Vagina (tissue), 2 donors: ENCODE measurements around the gene TUBB6. TPM values are rescaled to one million over a fixed set of nuclear protein-coding genes. Genes with fewer than 3 reads are reported as not detected.

ENCODE experiments used
- DNase-seq, 2 donors: peaks; one replicate each; pipeline ENCODE4 v3.0.0-alpha.2; 2017; ENCODE audit errors: extremely low spot score in 2 of 2
- H3K27ac ChIP-seq: fragments of 200-600 bp; sonication (generic); one replicate; pipeline ENCODE4 v1.5.1; 2019
- H3K27me3 ChIP-seq: fragments of 200-600 bp; sonication (generic); one replicate; pipeline ENCODE4 v1.5.1; 2019
- H3K36me3 ChIP-seq, 2 donors: fragments of 200-600 bp; sonication (generic); one replicate each; pipeline ENCODE4 v1.5.1; 2017 to 2019
- H3K4me1 ChIP-seq: fragments of 200-600 bp; sonication (generic); one replicate; pipeline ENCODE4 v1.5.1; 2019
- H3K4me3 ChIP-seq, 2 donors: fragments of 200-600 bp; sonication (generic); 1 replicate in 1 of 2; 2 replicates in 1 of 2; pipeline ENCODE4 v1.5.1; 2016 to 2019
- H3K9me3 ChIP-seq: fragments of 200-600 bp; sonication (generic); one replicate; pipeline ENCODE4 v1.5.1; 2019
- CTCF ChIP-seq, 3 experiments: fragments of 450-650 bp in 2 of 3; fragments of 200-600 bp in 1 of 3; sonication (generic) in 1 of 3; IDR thresholded peaks; one replicate each; pipeline ENCODE4 v1.5.1; 2017 to 2019; ENCODE audit warnings: antibody characterized with exemption in 3 of 3, mild to moderate bottlenecking in 2 of 3, moderate library complexity in 2 of 3
- POLR2A ChIP-seq, 2 donors: fragments of 450-650 bp; IDR thresholded peaks; one replicate each; pipeline ENCODE4 v1.6.1; 2017; ENCODE audit warnings: antibody characterized with exemption in 2 of 2, mild to moderate bottlenecking in 2 of 2, moderate library complexity in 2 of 2
- POLR2AphosphoS5 ChIP-seq, 2 donors: sonication (generic); formaldehyde crosslinking; IDR thresholded peaks; one replicate each; pipeline ENCODE4 v1.9.0; 2017; ENCODE audit warnings: antibody characterized with exemption in 2 of 2, mild to moderate bottlenecking in 2 of 2, low read depth in 1 of 2; ENCODE audit not compliant: insufficient read depth in 1 of 2
- intact Hi-C: fragments of 100-400 bp; cut with DNase I; formaldehyde crosslinking; loops from one replicate; pipeline ENCODE4 v1.15.1; 2023
- total RNA-seq: library from RNA; depleted of rRNA; stranded (reverse); fragments of >200 nt; gene quantifications from one replicate; pipeline ENCODE4 v1.2.3, GENCODE V29; 2016

TUBB6 gene
- total RNA-seq, 1 donor from 2014 or later, result 450 TPM

GRCh38 chr18:12312976-12313375 lies 4.9 kb downstream of the TUBB6 start:
- Histone ChIP-seq H3K27ac (no peak overlapping the region), H3K27me3 (no peaks in the 10 kb centered on the region), H3K4me1 (peaks cover 66% of the 10 kb centered on the region), H3K9me3 (peaks cover 6% of the 10 kb centered on the region), H3K4me3 (no peak overlapping the region), H3K36me3 (peaks cover 0 to 25% of the 10 kb centered on the region in 2 donors)
- no peak for TF ChIP-seq POLR2AphosphoS5 (IDR thresholded peaks at IDR 0.05; ENCODE audit: insufficient read depth in 1 of 2, low read depth in 1 of 2)
- no peak for TF ChIP-seq POLR2A (IDR thresholded peaks at IDR 0.05)
- intact Hi-C loops, result no loop called here
- DNase-seq, result no peak

- no peaks in the 10 kb centered on the region for H3K27me3 ChIP-seq
- no peak for TF ChIP-seq POLR2A (IDR thresholded peaks at IDR 0.05)
- TF ChIP-seq POLR2AphosphoS5 (IDR thresholded peaks at IDR 0.05; ENCODE audit: insufficient read depth in 1 of 2, low read depth in 1 of 2), result no peak
- TF ChIP-seq CTCF (IDR thresholded peaks at IDR 0.05), result no peak
- no peak overlapping the region for H3K27ac ChIP-seq
- H3K36me3 ChIP-seq, result peaks cover 0 to 25% of the 10 kb centered on the region in 2 donors
- H3K4me3 ChIP-seq, result no peak overlapping the region
- intact Hi-C loops, result no loop called here
- peaks cover 6% of the 10 kb centered on the region for H3K9me3 ChIP-seq
- peak in 1 of 2 donors; percentile 29 for DNase-seq
- H3K4me1 ChIP-seq, result peaks cover 73% of the 10 kb centered on the region
These were observed 5.6 kb downstream of the TUBB6 start for GRCh38 chr18:12313530-12314245.

- no peak overlapping the region for H3K27ac ChIP-seq
- intact Hi-C loops, result no loop called here
- DNase-seq, result peak in 1 of 2 donors; percentile 20
- peaks cover 0 to 25% of the 10 kb centered on the region in 2 donors for H3K36me3 ChIP-seq
- TF ChIP-seq POLR2A (IDR thresholded peaks at IDR 0.05) (no peak), CTCF (IDR thresholded peaks at IDR 0.05) (no peak), POLR2AphosphoS5 (IDR thresholded peaks at IDR 0.05; ENCODE audit: insufficient read depth in 1 of 2, low read depth in 1 of 2) (no peak)
- H3K4me1 ChIP-seq, result peaks cover 64% of the 10 kb centered on the region
- no peak overlapping the region for H3K4me3 ChIP-seq
- peaks cover 6% of the 10 kb centered on the region for H3K9me3 ChIP-seq
- no peaks in the 10 kb centered on the region for H3K27me3 ChIP-seq
These were observed 6.7 kb downstream of the TUBB6 start for GRCh38 chr18:12314591-12315305.

GRCh38 chr18:12315490-12315889 lies 7.4 kb downstream of the TUBB6 start:
- H3K9me3 ChIP-seq, result peaks cover 6% of the 10 kb centered on the region
- intact Hi-C loops, result no loop called here
- TF ChIP-seq CTCF (IDR thresholded peaks at IDR 0.05), result no peak
- no peak for TF ChIP-seq POLR2A (IDR thresholded peaks at IDR 0.05)
- TF ChIP-seq POLR2AphosphoS5 (IDR thresholded peaks at IDR 0.05; ENCODE audit: insufficient read depth in 1 of 2, low read depth in 1 of 2), result no peak
- peak overlapping the region; percentile 15 for H3K27ac ChIP-seq
- no peaks in the 10 kb centered on the region for H3K27me3 ChIP-seq
- H3K36me3 ChIP-seq, result peaks cover 0 to 25% of the 10 kb centered on the region in 2 donors
- DNase-seq, result no peak
- no peak overlapping the region for H3K4me3 ChIP-seq
- peaks cover 56% of the 10 kb centered on the region for H3K4me1 ChIP-seq

- peak in 1 of 2 donors; percentile 81 for DNase-seq
- H3K36me3 ChIP-seq, result peaks cover 0 to 22% of the 10 kb centered on the region in 2 donors
- H3K27ac ChIP-seq, result peak overlapping the region; percentile 15
- H3K4me1 ChIP-seq, result peaks cover 52% of the 10 kb centered on the region
- H3K9me3 ChIP-seq, result peaks cover 6% of the 10 kb centered on the region
- no peak for TF ChIP-seq CTCF (IDR thresholded peaks at IDR 0.05)
- TF ChIP-seq POLR2AphosphoS5 (IDR thresholded peaks at IDR 0.05; ENCODE audit: insufficient read depth in 1 of 2, low read depth in 1 of 2), result no peak
- no peak for TF ChIP-seq POLR2A (IDR thresholded peaks at IDR 0.05)
- H3K27me3 ChIP-seq, result no peaks in the 10 kb centered on the region
- intact Hi-C loops, result no loop called here
- H3K4me3 ChIP-seq, result no peak overlapping the region
These were observed 7.9 kb downstream of the TUBB6 start for GRCh38 chr18:12315911-12316310.
